GM23338 (cell line): ENCODE measurements around the gene TMEM119. TPM values are rescaled to one million over a fixed set of nuclear protein-coding genes. Genes with fewer than 3 reads are reported as not detected.

ENCODE experiments used
- ATAC-seq: fragments of 200-7000 bp; cut with Tn5 transposase; 3 replicates; pipeline ENCODE4 v1.9.1; 2020
- DNase-seq: peaks from one replicate; pipeline ENCODE4 v3.0.0-alpha.2; 2015; ENCODE audit warnings: low spot score
- H2AFZ ChIP-seq: fragments of 200-600 bp; sonication (generic); 2 replicates; pipeline ENCODE4 v1.8.0; 2016; ENCODE audit warnings: antibody characterized with exemption, mild to moderate bottlenecking, moderate library complexity
- H3F3A ChIP-seq: fragments of 200-600 bp; sonication (generic); replicated peaks from 2 replicates; pipeline ENCODE4 v1.8.0; 2017; ENCODE audit warnings: antibody characterized with exemption, mixed run types, low read depth
- H3K27ac ChIP-seq: fragments of 200-600 bp; sonication (generic); 2 replicates; pipeline ENCODE4 v1.6.1; 2016; ENCODE audit warnings: low read depth
- H3K27me3 ChIP-seq: fragments of 200-600 bp; sonication (generic); 2 replicates; pipeline ENCODE4 v1.8.0; 2016; ENCODE audit warnings: mild to moderate bottlenecking, mixed run types, moderate library complexity; ENCODE audit not compliant: insufficient read depth
- H3K36me3 ChIP-seq: fragments of 200-600 bp; sonication (generic); 2 replicates; pipeline ENCODE4 v1.8.0; 2016; ENCODE audit warnings: mild to moderate bottlenecking; ENCODE audit not compliant: insufficient read depth
- H3K4me1 ChIP-seq: fragments of 200-600 bp; sonication (generic); 2 replicates; pipeline ENCODE4 v1.8.0; 2016; ENCODE audit warnings: mild to moderate bottlenecking, moderate library complexity; ENCODE audit not compliant: insufficient read depth
- H3K4me2 ChIP-seq: fragments of 200-600 bp; sonication (generic); 2 replicates; pipeline ENCODE4 v1.7.1; 2017; ENCODE audit warnings: mixed run types
- H3K4me3 ChIP-seq: fragments of 200-600 bp; sonication (generic); 2 replicates; pipeline ENCODE4 v1.6.1; 2016; ENCODE audit warnings: mixed run types
- H3K79me2 ChIP-seq: fragments of 200-600 bp; sonication (generic); replicated peaks from 2 replicates; pipeline ENCODE4 v1.8.0; 2017; ENCODE audit warnings: mild to moderate bottlenecking; ENCODE audit not compliant: insufficient read depth
- H3K9me2 ChIP-seq: fragments of 200-600 bp; sonication (generic); 2 replicates; pipeline ENCODE4 v1.8.0; 2017; ENCODE audit not compliant: insufficient read depth
- H4K20me1 ChIP-seq: fragments of 200-600 bp; sonication (generic); replicated peaks from 2 replicates; pipeline ENCODE4 v1.8.0; 2017; ENCODE audit warnings: mild to moderate bottlenecking; ENCODE audit not compliant: insufficient read depth
- H3K27ac Mint-ChIP-seq: 2 replicates; pipeline ENCODE4 v1.8.0; 2020; ENCODE audit warnings: inconsistent platforms, mild to moderate bottlenecking, moderate library complexity, mixed read lengths
- H3K27me3 Mint-ChIP-seq: 3 replicates; pipeline ENCODE4 v1.8.0; 2022; ENCODE audit warnings: low read depth, mild to moderate bottlenecking, moderate library complexity, mixed read lengths, inconsistent platforms; ENCODE audit not compliant: insufficient read depth, poor library complexity
- H3K36me3 Mint-ChIP-seq: 3 replicates; pipeline ENCODE4 v1.8.0; 2021; ENCODE audit warnings: low read depth, mild to moderate bottlenecking, inconsistent platforms, moderate library complexity, mixed read lengths
- H3K4me1 Mint-ChIP-seq: 3 replicates; pipeline ENCODE4 v1.8.0; 2020; ENCODE audit warnings: mild to moderate bottlenecking, inconsistent platforms, mixed read lengths
- H3K4me3 Mint-ChIP-seq: 3 replicates; pipeline ENCODE4 v1.8.0; 2021; ENCODE audit warnings: moderate library complexity, mild to moderate bottlenecking, inconsistent platforms, mixed read lengths
- H3K9me3 Mint-ChIP-seq: 3 replicates; pipeline ENCODE4 v1.8.0; 2020; ENCODE audit warnings: moderate library complexity, mild to moderate bottlenecking, inconsistent platforms, mixed read lengths
- CREB1 ChIP-seq: fragments of 250-450 bp; sonication (Bioruptor Pico); IDR thresholded peaks from 2 replicates; pipeline ENCODE4 v1.5.0; 2020; ENCODE audit warnings: low read depth, mild to moderate bottlenecking, moderate library complexity
- ETS1 ChIP-seq: IDR thresholded peaks from 2 replicates; pipeline ENCODE4 v1.6.1; 2016; ENCODE audit warnings: antibody characterized with exemption
- EZH2phosphoT487 ChIP-seq: fragments of 200-600 bp; sonication (generic); IDR thresholded peaks from one replicate; pipeline ENCODE4 v1.8.1; 2018; ENCODE audit warnings: antibody characterized with exemption; ENCODE audit not compliant: unreplicated experiment
- JUNB ChIP-seq: IDR thresholded peaks from one replicate; pipeline ENCODE4 v1.6.1; 2016; ENCODE audit warnings: antibody characterized with exemption; ENCODE audit not compliant: unreplicated experiment
- NANOG ChIP-seq: IDR thresholded peaks from 2 replicates; pipeline ENCODE4 v1.6.1; 2016; ENCODE audit warnings: antibody characterized with exemption, borderline replicate concordance
- ZNF331 ChIP-seq: fragments of 250-450 bp; sonication (Bioruptor Pico); IDR thresholded peaks from 2 replicates; pipeline ENCODE4 v1.5.0; 2020; ENCODE audit warnings: low read depth, mild to moderate bottlenecking, moderate library complexity
- ZNF462 ChIP-seq: fragments of 250-450 bp; sonication (Bioruptor Pico); IDR thresholded peaks from 2 replicates; pipeline ENCODE4 v1.5.0; 2020; ENCODE audit warnings: mild to moderate bottlenecking, moderate library complexity
- polyA plus RNA-seq: library from polyadenylated mRNA; unstranded; fragments of >200 nt; fragmentation: Nextera tagmentation; extraction: Ambion mirVana; gene quantifications from 2 replicates; pipeline ENCODE4 v1.2.1, GENCODE V29; 2016
- total RNA-seq: library from RNA; depleted of rRNA; stranded (reverse); fragments of >200 nt; shearing (Covaris generic); gene quantifications from 2 replicates; pipeline ENCODE4 v1.2.3, GENCODE V29; 2014

The TMEM119 gene
- total and polyA plus RNA-seq, 2 experiments from 2014 or later = 0.06 to 0.07 TPM

DNA sequence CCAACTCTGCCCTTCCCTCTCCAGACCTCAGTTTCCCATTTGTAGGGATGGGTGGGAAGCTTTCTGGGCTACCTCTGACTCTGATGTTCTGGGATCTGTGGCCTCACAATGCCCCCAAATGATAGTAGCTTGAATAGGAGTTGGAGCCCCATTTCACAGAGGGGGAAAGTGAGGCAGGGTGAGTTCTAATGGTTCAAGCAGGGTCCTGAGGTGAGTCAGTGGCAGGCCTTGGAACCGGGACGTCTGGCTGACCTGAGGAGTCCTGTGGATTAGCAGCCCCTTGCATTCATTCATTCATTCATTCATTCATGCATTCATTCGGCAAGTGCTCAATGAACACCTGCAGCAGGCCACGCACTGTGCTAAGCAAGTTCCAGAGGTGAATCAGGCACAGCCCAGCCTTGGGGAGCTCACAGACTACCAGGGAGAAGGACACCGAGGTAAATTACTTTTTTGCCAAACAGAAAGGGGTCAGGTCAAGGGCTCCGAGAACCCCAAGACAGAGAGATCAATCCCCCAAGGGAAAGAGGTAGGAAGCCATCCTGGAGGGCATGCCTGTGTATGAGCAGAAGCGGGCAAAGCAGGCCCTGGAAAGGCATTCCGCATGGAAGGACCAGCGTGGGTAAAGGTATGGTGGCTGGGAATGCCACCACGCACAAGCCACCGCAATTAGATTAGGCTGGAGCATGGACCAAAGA lies 818 bp upstream of the TMEM119 start:
- no peak for TF ChIP-seq EZH2phosphoT487
- no peak for TF ChIP-seq CREB1 (CRISPR knock-in tag)
- no peak for TF ChIP-seq ETS1
- TF ChIP-seq ZNF331 (CRISPR knock-in tag) = no peak
- TF ChIP-seq NANOG = no peak
- TF ChIP-seq JUNB = no peak
- no peak for TF ChIP-seq ZNF462 (CRISPR knock-in tag)
- Histone ChIP-seq H3K27ac (no peak overlapping the region), H4K20me1 (no peaks in the 10 kb centered on the region), H3K27me3 (no peaks in the 10 kb centered on the region), H3K4me3 (no peak overlapping the region), H3K79me2 (no peaks in the 10 kb centered on the region), H2AFZ (no peak overlapping the region), H3K4me2 (no peak overlapping the region), H3K9me2 (no peaks in the 10 kb centered on the region), H3F3A (no peaks in the 10 kb centered on the region), H3K36me3 (no peaks in the 10 kb centered on the region), H3K4me1 (no peaks in the 10 kb centered on the region; the same call in 1 of the 2 replicates)
- Mint-ChIP-seq H3K27me3 (peaks cover 2% of the 10 kb centered on the region), H3K36me3 (no peaks in the 10 kb centered on the region), H3K4me1 (peaks cover 10% of the 10 kb centered on the region), H3K4me3 (no peak overlapping the region), H3K9me3 (no peaks in the 10 kb centered on the region), H3K27ac (no peak overlapping the region)
- DNase-seq = no peak
- no peak for ATAC-seq
